22Rv1 (cell line): Measurements from ENCODE around the gene EPYC.

Experiments
- H3K27ac ChIP-seq: fragments of 450-650 bp; 2 replicates; pipeline ENCODE4 v1.5.1; 2017
- ZFX ChIP-seq: fragments of 450-650 bp; IDR thresholded peaks from 2 replicates; pipeline ENCODE4 v1.6.1; 2017; ENCODE audit warnings: antibody characterized with exemption, borderline replicate concordance
- TF ChIP-seq, protein P1 (sequence below): fragments of 450-650 bp; IDR thresholded peaks from 2 replicates; pipeline ENCODE4 v1.5.1; 2017; ENCODE audit warnings: mild to moderate bottlenecking

The EPYC gene

DNA sequence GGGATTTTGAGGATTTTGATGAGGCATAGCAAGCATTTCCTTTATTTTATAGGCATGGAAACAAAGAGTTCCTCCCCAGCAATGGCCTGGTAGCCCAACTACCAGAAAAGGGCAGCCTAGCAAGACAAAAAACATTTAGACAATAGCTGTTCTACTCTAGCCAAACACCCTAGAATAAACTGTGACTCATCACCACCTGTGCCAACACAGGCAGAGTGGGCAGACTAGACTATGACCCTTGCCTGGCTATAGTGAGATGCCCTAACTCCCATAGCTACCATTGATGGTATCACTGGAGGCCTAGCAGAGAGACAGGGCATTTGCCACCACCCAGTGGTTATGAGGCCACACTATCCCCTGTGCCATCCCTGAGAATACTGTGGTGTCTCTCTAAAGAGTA, 34.3 kb downstream of the EPYC start:
- TF ChIP-seq, protein P1, sequence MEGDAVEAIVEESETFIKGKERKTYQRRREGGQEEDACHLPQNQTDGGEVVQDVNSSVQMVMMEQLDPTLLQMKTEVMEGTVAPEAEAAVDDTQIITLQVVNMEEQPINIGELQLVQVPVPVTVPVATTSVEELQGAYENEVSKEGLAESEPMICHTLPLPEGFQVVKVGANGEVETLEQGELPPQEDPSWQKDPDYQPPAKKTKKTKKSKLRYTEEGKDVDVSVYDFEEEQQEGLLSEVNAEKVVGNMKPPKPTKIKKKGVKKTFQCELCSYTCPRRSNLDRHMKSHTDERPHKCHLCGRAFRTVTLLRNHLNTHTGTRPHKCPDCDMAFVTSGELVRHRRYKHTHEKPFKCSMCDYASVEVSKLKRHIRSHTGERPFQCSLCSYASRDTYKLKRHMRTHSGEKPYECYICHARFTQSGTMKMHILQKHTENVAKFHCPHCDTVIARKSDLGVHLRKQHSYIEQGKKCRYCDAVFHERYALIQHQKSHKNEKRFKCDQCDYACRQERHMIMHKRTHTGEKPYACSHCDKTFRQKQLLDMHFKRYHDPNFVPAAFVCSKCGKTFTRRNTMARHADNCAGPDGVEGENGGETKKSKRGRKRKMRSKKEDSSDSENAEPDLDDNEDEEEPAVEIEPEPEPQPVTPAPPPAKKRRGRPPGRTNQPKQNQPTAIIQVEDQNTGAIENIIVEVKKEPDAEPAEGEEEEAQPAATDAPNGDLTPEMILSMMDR, result no peak
- TF ChIP-seq ZFX, result no peak

DNA sequence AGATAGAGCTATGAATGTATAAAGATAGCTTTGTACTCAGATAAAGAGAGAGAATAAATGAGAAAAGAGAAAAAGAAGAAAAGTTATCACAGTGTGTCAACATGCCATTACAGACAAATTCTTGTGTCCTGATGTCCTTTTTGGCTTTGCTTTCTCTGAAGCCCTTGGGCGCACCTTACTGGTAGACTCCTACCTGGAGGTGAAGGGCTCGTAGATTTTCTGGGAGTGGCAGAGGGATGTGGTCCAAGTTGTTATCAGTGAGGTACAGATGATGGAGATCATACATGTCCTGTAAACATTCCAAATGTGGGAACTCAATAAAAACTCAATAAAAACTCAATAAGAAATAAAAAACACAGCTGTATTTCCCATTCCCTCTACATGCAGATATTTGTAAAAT, 34.9 kb downstream of the EPYC start:
- no peak for TF ChIP-seq ZFX
- TF ChIP-seq, protein P1, result no peak
- H3K27ac ChIP-seq, result no peak overlapping the region

More for the DNA sequence above, 34.3 kb downstream of the EPYC start:
- H3K27ac ChIP-seq, result no peak overlapping the region

DNA sequence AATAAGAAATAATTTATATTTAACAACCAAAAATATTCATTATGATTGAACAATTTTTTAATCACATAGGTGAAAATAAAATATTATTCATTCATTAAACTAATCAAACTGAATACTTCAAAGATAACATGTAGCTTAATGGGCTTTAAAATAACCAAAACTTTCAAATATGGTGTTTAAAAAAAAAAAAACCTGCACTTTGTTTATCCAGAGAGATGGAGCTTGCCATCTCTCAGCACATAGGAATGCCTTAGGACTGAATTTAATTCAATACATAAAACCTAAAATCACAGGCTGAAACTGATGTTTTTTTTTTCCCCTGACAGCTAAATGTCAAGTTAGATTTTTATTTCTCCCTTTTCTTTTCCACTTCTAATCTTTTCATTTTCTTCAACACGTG, 35.4 kb downstream of the EPYC start:
- TF ChIP-seq, protein P1, result no peak
- no peak for TF ChIP-seq ZFX
- no peak overlapping the region for H3K27ac ChIP-seq

DNA sequence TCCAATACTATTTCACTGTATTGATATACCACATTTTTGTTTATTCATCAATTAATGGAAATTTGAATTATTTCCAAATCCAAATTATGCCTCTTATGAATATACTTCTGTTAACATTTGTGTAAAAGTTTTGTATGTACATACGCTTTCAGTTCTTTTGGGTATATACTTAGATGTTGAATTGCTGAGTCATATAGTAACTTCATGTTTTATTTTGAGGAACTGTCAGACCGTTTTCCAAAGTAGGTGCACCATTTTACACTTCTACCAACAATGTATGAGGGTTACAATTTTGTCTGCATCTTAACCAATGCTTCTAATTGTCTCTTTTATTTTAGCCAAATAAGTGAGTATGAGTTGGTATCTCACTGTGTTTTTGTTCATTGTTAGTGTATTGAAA, 39.6 kb downstream of the EPYC start:
- H3K27ac ChIP-seq, result no peak overlapping the region
- TF ChIP-seq, protein P1, result no peak
- TF ChIP-seq ZFX, result no peak

DNA sequence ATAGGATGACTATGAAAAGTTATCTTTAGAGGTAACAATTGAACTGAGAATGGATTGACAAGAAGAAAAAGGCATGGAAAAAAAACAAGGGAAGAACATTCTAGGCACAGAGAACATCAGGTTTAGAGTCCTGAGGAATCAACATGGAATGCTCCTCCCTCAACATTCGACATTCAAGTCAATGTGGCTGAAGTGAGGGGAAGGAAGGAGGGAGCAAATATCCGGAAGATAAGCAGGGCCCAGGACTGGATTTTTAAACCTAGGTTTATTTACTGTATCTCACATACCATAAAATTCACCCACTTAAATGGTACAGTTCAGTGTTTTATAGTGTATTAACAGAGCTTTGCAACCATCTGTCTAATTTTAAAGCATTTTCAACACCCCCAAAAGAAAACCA, 40.2 kb downstream of the EPYC start:
- H3K27ac ChIP-seq, result no peak overlapping the region
- no peak for TF ChIP-seq ZFX
- TF ChIP-seq, protein P1, result no peak

DNA sequence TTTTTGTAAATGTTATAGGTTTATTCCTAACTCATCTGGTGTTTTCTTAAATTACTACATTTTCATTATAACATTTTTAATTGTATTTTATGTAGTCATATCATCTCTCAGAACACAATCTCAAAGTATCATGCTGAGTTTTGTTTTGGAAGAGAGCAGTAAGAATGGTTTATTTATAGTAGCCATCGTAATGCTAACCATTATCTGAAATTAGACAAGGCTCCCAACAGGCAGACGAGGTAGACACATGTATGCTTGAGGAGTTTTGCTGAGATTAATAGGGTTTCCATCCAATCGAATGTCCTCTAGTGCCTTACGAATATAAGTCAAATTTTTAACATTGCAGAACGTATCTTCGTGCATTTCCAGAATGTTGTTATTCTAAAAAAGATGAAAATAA, 40.8 kb downstream of the EPYC start:
- H3K27ac ChIP-seq, result no peak overlapping the region
- TF ChIP-seq, protein P1, result no peak
- TF ChIP-seq ZFX, result no peak

DNA sequence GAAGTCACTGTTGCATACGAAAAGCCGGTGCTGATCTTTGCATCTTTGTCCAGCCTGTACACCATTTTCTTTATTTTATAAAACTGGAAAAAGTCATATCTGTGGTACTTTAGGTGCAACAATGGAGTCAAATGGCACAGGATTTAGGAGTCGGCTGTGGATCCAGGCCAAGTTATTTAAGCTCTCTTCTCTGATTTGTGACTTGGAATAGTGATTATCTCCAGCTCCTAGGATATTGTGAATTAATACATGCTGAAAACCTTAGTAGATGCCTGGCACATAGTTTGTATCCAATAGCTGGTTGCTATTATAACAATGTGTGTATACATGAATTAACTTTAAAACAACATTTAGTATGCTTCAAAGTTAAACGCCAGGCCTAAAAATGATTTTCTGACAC, 43.6 kb downstream of the EPYC start:
- TF ChIP-seq, protein P1, result no peak
- TF ChIP-seq ZFX, result no peak
- H3K27ac ChIP-seq, result no peak overlapping the region
